ENCODE results near the gene ZNF646. TPM values are rescaled to one million over a fixed set of nuclear protein-coding genes. Genes with fewer than 3 reads are reported as not detected.

ZNF646 gene
- polyA plus RNA-seq, 1 donor from 2014 or later = 8.5 TPM

DNA sequence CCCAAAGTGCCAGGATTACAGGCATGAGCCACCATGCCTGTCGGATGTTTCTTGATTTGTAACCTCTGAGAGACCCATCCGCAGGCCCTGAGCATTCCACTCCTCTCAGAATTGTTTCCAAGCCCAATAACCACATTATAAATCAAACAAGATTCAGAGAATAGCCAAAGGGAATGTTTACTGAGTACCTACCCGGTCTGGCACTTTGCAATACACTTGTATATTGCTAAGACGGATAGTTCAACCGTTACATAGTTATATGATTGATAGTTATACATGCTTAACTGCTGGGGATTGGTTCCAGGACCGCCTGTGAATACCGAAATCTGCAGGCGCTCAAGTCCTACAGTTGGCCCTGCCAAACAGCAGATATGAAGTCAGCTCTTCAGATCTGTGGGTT lies 40.2 kb downstream of the ZNF646 start:
- Histone ChIP-seq H3K79me2 (replicated peaks; ENCODE audit: insufficient read depth, low read length) (peaks cover 8% of the 10 kb centered on the region), H3F3A (ENCODE audit: insufficient read depth, low read length, poor library complexity, severe bottlenecking) (peaks cover 3% of the 10 kb centered on the region), H3K9ac (ENCODE audit: low read length) (no peak overlapping the region), H3K4me3 (ENCODE audit: low read length) (no peak overlapping the region), H4K20me1 (ENCODE audit: insufficient read depth) (no peaks in the 10 kb centered on the region), H3K36me3 (ENCODE audit: insufficient read depth, low read length) (no peaks in the 10 kb centered on the region), H3K4me2 (ENCODE audit: low read length) (no peak overlapping the region), H2AFZ (ENCODE audit: low read depth, low read length) (no peak overlapping the region), H3K27ac (ENCODE audit: low read length) (no peak overlapping the region), H3K9me2 (ENCODE audit: insufficient read depth, low read length) (no peaks in the 10 kb centered on the region), H3K27me3 (ENCODE audit: insufficient read depth, low read depth, low read length) (no peaks in the 10 kb centered on the region), H3K9me3 (ENCODE audit: low read length) (no peaks in the 10 kb centered on the region)
- no peak for TF ChIP-seq RAD21 (conservative IDR thresholded peaks at IDR 0.05)
- TF ChIP-seq SMC3 (conservative IDR thresholded peaks at IDR 0.05; ENCODE audit: poor library complexity) = no peak
- TF ChIP-seq CTCF (IDR thresholded peaks at IDR 0.05; ENCODE audit: poor library complexity, severe bottlenecking) = no peak
- no peak for TF ChIP-seq EP300 (conservative IDR thresholded peaks at IDR 0.05; ENCODE audit: poor library complexity, severe bottlenecking)
- TF ChIP-seq, protein P1, sequence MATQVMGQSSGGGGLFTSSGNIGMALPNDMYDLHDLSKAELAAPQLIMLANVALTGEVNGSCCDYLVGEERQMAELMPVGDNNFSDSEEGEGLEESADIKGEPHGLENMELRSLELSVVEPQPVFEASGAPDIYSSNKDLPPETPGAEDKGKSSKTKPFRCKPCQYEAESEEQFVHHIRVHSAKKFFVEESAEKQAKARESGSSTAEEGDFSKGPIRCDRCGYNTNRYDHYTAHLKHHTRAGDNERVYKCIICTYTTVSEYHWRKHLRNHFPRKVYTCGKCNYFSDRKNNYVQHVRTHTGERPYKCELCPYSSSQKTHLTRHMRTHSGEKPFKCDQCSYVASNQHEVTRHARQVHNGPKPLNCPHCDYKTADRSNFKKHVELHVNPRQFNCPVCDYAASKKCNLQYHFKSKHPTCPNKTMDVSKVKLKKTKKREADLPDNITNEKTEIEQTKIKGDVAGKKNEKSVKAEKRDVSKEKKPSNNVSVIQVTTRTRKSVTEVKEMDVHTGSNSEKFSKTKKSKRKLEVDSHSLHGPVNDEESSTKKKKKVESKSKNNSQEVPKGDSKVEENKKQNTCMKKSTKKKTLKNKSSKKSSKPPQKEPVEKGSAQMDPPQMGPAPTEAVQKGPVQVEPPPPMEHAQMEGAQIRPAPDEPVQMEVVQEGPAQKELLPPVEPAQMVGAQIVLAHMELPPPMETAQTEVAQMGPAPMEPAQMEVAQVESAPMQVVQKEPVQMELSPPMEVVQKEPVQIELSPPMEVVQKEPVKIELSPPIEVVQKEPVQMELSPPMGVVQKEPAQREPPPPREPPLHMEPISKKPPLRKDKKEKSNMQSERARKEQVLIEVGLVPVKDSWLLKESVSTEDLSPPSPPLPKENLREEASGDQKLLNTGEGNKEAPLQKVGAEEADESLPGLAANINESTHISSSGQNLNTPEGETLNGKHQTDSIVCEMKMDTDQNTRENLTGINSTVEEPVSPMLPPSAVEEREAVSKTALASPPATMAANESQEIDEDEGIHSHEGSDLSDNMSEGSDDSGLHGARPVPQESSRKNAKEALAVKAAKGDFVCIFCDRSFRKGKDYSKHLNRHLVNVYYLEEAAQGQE (IDR thresholded peaks at IDR 0.05; ENCODE audit: borderline replicate concordance) = no peak
- no peak for TF ChIP-seq EZH2 (IDR thresholded peaks at IDR 0.05; ENCODE audit: borderline replicate concordance, insufficient read depth, low read length, poor library complexity, severe bottlenecking)
- no peak for TF ChIP-seq MXI1 (conservative IDR thresholded peaks at IDR 0.05; ENCODE audit: poor library complexity, severe bottlenecking)
- no peak for TF ChIP-seq TAF1 (IDR thresholded peaks at IDR 0.05; ENCODE audit: low read depth)
- no peak for TF ChIP-seq POLR2AphosphoS5 (IDR thresholded peaks at IDR 0.05)

DNA sequence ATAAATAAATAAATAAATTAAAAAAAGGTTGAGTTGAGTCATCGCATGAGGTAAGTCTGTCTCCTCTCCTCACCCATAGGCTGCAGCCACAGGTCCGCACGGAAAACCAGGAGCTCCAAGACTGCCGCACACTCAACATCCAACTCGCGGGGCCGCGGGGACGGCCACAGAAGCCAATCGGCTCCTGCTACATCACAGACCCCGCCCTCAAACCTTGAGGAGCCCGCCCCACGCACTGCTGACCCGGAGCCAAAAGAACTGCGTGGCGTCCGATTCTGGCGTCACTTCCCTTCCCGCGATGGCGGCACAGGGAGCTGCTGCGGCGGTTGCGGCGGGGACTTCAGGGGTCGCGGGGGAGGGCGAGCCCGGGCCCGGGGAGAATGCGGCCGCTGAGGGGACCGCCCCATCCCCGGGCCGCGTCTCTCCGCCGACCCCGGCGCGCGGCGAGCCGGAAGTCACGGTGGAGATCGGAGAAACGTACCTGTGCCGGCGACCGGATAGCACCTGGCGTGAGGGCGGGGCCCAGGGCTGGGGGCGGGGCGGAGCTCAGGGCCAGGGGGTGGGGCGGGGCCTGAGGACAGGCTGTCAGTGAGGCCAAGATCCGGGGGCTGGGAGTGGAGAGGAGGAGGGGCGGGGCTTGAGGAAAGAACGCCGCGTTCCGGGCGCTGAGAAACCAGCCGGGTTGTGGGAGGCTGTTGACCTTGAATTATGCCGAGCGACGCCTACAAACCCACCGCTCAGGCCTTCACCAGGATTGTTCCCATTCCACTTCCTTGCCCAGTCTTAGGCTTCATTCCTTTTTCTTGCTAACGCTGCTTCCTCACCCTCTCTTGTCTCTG lies 43.4 kb downstream of the ZNF646 start, which contains the start of gene KAT8:
Gene KAT8 (plus strand): TSS at position 281 of the 839 bp plus-strand sequence. CDS start 18 bp downstream, at position 299.
- Histone ChIP-seq H3K9me3 (ENCODE audit: low read length) (no peaks in the 10 kb centered on the region), H4K20me1 (ENCODE audit: insufficient read depth) (no peaks in the 10 kb centered on the region), H3K27ac (ENCODE audit: low read length) (peak within 1 kb of the TSS; percentile 89), H3K4me2 (ENCODE audit: low read length) (peak within 1 kb of the TSS; percentile 94), H3K4me3 (ENCODE audit: low read length) (peak within 1 kb of the TSS; percentile 68), H3K36me3 (ENCODE audit: insufficient read depth, low read length) (no peaks in the 10 kb centered on the region), H3F3A (ENCODE audit: insufficient read depth, low read length, poor library complexity, severe bottlenecking) (peaks cover 3% of the 10 kb centered on the region), H3K9me2 (ENCODE audit: insufficient read depth, low read length) (no peaks in the 10 kb centered on the region), H2AFZ (ENCODE audit: low read depth, low read length) (peak within 1 kb of the TSS; percentile 53), H3K27me3 (ENCODE audit: insufficient read depth, low read depth, low read length) (no peaks in the 10 kb centered on the region), H3K9ac (ENCODE audit: low read length) (peak within 1 kb of the TSS; percentile 79), H3K79me2 (replicated peaks; ENCODE audit: insufficient read depth, low read length) (peaks cover 8% of the 10 kb centered on the region)
- TF ChIP-seq SMC3 (conservative IDR thresholded peaks at IDR 0.05; ENCODE audit: poor library complexity) = peak; percentile 36
- no peak for TF ChIP-seq EZH2 (IDR thresholded peaks at IDR 0.05; ENCODE audit: borderline replicate concordance, insufficient read depth, low read length, poor library complexity, severe bottlenecking)
- TF ChIP-seq EP300 (conservative IDR thresholded peaks at IDR 0.05; ENCODE audit: poor library complexity, severe bottlenecking) = peak; percentile 75
- TF ChIP-seq MXI1 (conservative IDR thresholded peaks at IDR 0.05; ENCODE audit: poor library complexity, severe bottlenecking) = peak; percentile 81
- TF ChIP-seq, protein P1 (IDR thresholded peaks at IDR 0.05; ENCODE audit: borderline replicate concordance) = peak; percentile 52
- TF ChIP-seq RAD21 (conservative IDR thresholded peaks at IDR 0.05) = peak; percentile 48
- no peak for TF ChIP-seq TAF1 (IDR thresholded peaks at IDR 0.05; ENCODE audit: low read depth)
- peak; percentile 8 for TF ChIP-seq CTCF (IDR thresholded peaks at IDR 0.05; ENCODE audit: poor library complexity, severe bottlenecking)
- TF ChIP-seq POLR2AphosphoS5 (IDR thresholded peaks at IDR 0.05) = peak; percentile 94
